Calu3 (cell line): ENCODE results near the gene FASTK. TPM values are rescaled to one million over a fixed set of nuclear protein-coding genes. Genes with fewer than 3 reads are reported as not detected.

ENCODE experiments used
- BruUV-seq: library from RNA; stranded (reverse); fragments of 400-500 nt; replicated peaks from 2 replicates; lab custom pipeline; 2021; lab: Mats Ljungman, UMichigan
- CTCF ChIA-PET: fragments of 300-600 bp; sonication (Branson Sonifier 250); formaldehyde crosslinking; loops from one replicate; lab custom pipeline; 2022; ENCODE audit warnings: antibody characterized with exemption; lab: Charles Lee
- DNase-seq: peaks from one replicate; pipeline ENCODE4 v3.0.0; 2022
- H3K27ac Mint-ChIP-seq: one replicate; pipeline ENCODE4 v1.8.0; 2022; ENCODE audit warnings: mixed read lengths; ENCODE audit not compliant: unreplicated experiment
- H3K27me3 Mint-ChIP-seq: one replicate; pipeline ENCODE4 v1.8.0; 2022; ENCODE audit warnings: mixed read lengths; ENCODE audit not compliant: unreplicated experiment
- H3K36me3 Mint-ChIP-seq: one replicate; pipeline ENCODE4 v1.8.0; 2022; ENCODE audit warnings: mild to moderate bottlenecking, moderate library complexity, mixed read lengths; ENCODE audit not compliant: insufficient read depth, unreplicated experiment
- H3K4me1 Mint-ChIP-seq: one replicate; pipeline ENCODE4 v1.8.0; 2022; ENCODE audit warnings: mild to moderate bottlenecking, low read depth, mixed read lengths; ENCODE audit not compliant: unreplicated experiment
- H3K4me3 Mint-ChIP-seq: one replicate; pipeline ENCODE4 v1.8.0; 2022; ENCODE audit warnings: mild to moderate bottlenecking, low read depth, moderate library complexity, mixed read lengths; ENCODE audit not compliant: unreplicated experiment
- H3K9me3 Mint-ChIP-seq: one replicate; pipeline ENCODE4 v1.8.0; 2022; ENCODE audit warnings: low read depth, mixed read lengths; ENCODE audit not compliant: unreplicated experiment
- intact Hi-C: fragments of 100-400 bp; cut with micrococcal nuclease; formaldehyde crosslinking; loops from one replicate; pipeline ENCODE4 v1.10.0; 2022; ENCODE audit not compliant: unreplicated experiment
- total RNA-seq: library from RNA; stranded (reverse); gene quantifications from 2 replicates; pipeline ENCODE4 v1.2.3, GENCODE V29; 2022
- TF ChIP-seq, protein P1 (sequence below): fragments of 200-600 bp; IDR thresholded peaks from one replicate; pipeline ENCODE4 v1.8.0; 2022; ENCODE audit warnings: antibody characterized with exemption; ENCODE audit not compliant: unreplicated experiment

Gene FASTK
- total RNA-seq, 1 experiment from 2014 or later: 113 TPM

DNA sequence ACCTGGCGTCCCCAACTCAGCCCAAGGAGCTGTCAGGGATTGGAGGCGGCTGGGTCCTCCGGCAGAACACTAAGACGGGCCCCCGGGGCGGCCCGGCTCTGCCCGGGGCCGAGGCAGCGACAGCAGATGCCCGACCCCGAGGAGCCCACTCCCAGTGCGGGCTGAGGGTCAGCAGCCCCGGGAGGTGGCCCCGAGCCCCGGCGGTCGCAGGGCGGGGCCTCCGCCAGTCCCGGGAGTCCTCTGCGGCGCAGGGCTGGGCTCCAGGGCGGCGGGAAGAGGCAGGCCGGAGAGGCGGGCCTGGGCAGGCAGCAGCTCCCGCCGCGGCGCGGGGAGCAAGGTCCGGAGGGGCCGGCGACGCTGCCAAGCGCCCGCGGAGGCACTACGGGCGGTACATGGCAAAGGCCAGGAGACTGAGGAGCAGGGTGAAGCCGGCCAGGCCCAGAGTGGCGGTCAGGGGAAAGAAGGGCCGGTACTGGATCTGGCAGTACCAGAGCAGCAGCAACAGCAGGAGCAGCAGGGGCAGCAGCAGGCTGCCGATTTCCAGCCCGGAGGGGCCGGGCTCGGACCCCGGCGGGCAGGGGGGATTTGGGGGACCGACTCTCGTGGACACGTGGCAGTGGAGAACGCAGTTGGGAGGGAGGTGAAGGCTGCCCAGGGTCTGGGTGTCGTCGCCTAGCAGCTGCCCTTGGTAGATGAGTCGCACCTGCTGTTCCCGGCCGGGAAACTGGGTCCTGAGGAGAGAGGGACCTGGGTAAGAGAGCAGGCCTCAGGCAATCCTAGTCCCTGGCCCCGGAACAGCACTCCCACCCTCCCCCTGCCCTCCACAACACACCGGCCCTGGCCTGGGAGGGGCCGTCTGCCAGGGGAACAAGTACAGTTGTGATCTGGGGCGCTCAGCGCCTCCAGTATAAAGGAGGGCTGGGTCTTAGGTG, 827 bp upstream of the FASTK start:
- no TSS peak for BruUV-seq
- TF ChIP-seq, protein P1, sequence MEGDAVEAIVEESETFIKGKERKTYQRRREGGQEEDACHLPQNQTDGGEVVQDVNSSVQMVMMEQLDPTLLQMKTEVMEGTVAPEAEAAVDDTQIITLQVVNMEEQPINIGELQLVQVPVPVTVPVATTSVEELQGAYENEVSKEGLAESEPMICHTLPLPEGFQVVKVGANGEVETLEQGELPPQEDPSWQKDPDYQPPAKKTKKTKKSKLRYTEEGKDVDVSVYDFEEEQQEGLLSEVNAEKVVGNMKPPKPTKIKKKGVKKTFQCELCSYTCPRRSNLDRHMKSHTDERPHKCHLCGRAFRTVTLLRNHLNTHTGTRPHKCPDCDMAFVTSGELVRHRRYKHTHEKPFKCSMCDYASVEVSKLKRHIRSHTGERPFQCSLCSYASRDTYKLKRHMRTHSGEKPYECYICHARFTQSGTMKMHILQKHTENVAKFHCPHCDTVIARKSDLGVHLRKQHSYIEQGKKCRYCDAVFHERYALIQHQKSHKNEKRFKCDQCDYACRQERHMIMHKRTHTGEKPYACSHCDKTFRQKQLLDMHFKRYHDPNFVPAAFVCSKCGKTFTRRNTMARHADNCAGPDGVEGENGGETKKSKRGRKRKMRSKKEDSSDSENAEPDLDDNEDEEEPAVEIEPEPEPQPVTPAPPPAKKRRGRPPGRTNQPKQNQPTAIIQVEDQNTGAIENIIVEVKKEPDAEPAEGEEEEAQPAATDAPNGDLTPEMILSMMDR: no peak
- peak overlapping the region; percentile 61 for H3K27ac Mint-ChIP-seq
- CTCF ChIA-PET: interaction anchor here (1.0 kb wide), 1 partner anchor 53 kb away, joined by 3 read pairs; the partner anchor contains the start of gene ABCB8
- intact Hi-C loops: loop anchor here (5.0 kb wide), 1 partner anchor 54 kb away; the partner anchor contains the start of gene ABCB8
- H3K9me3 Mint-ChIP-seq: no peaks in the 10 kb centered on the region
- peak overlapping the region; percentile 98 for H3K4me3 Mint-ChIP-seq
- DNase-seq: peak; percentile 35
- H3K36me3 Mint-ChIP-seq: peaks cover 63% of the 10 kb centered on the region
- H3K4me1 Mint-ChIP-seq: peaks cover 24% of the 10 kb centered on the region
- H3K27me3 Mint-ChIP-seq: no peaks in the 10 kb centered on the region

DNA sequence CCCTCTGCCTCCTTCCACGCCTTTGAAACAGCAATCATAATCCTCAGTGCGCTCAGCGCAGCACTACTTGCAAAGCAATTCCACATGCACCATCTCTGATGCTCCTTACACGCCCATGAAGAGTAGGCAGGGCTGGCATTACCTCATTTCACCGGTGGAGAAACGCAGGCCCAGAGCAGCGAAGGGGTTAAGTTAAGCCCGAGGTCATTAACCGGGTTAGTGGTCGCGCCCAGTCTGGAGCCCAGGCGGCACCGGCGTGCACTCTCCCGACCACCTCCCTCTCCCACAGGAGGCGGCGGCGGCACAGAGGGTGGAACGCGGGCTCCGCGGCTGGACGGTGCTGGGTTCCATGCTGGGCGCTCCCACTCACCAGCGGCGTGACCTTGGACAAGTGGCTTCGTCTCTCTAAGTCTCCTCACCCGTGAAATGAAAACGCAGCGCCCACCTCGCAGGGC, 515 bp downstream of the FASTK start:
- peak overlapping the region; percentile 98 for H3K4me3 Mint-ChIP-seq
- no peaks in the 10 kb centered on the region for H3K9me3 Mint-ChIP-seq
- H3K36me3 Mint-ChIP-seq: peaks cover 64% of the 10 kb centered on the region
- BruUV-seq: no TSS peak
- H3K27ac Mint-ChIP-seq: peak overlapping the region; percentile 56
- TF ChIP-seq, protein P1: no peak
- no peaks in the 10 kb centered on the region for H3K27me3 Mint-ChIP-seq
- DNase-seq: no peak
- CTCF ChIA-PET: interaction anchor here (1.0 kb wide), 1 partner anchor 52 kb away, joined by 3 read pairs; the partner anchor contains the start of gene ABCB8
- intact Hi-C loops: loop anchor here (5.0 kb wide), 1 partner anchor 53 kb away; the partner anchor contains the start of gene ABCB8
- H3K4me1 Mint-ChIP-seq: peaks cover 16% of the 10 kb centered on the region

DNA sequence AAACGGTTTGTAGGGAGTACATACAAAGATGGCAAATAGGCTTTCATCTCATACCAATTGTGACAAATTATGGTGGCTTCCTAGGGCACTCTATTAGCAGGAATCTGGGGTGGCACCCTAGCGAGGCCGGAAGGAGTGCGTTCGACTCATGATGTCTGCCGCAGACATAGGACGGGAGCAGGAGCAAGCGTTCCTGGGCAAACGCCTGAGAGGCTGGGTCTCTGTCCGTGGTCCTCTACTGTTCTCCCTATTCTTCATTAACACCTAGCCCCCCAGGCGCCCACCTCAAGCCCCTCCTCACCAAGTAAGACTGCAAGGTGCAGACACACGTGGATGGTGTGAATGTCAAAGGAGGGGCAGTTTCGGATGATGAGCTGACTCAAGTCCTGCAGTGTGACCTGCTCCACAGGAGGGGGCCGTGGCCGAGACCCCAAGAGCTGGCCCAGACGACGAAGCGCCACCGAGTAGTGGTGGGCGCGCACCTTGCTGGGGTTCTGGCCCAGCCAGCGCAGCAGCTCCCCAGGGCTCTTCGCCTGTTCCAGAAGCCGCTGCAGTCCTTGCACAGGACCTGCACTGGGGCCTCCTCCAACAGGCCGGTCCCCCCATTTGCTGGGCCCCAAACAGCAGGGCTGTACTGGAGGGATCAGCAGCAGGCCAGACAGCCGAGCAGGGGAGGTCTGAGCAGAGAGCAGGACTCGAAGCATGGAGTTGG, 1.3 kb downstream of the FASTK start:
- peak overlapping the region; percentile 98 for H3K4me3 Mint-ChIP-seq
- no peak overlapping the region for H3K27ac Mint-ChIP-seq
- H3K4me1 Mint-ChIP-seq: peaks cover 12% of the 10 kb centered on the region
- CTCF ChIA-PET: no interaction called here
- intact Hi-C loops: no loop called here
- BruUV-seq: no TSS peak
- H3K36me3 Mint-ChIP-seq: peaks cover 69% of the 10 kb centered on the region
- TF ChIP-seq, protein P1: no peak
- DNase-seq: no peak
- H3K27me3 Mint-ChIP-seq: no peaks in the 10 kb centered on the region
- H3K9me3 Mint-ChIP-seq: no peaks in the 10 kb centered on the region

DNA sequence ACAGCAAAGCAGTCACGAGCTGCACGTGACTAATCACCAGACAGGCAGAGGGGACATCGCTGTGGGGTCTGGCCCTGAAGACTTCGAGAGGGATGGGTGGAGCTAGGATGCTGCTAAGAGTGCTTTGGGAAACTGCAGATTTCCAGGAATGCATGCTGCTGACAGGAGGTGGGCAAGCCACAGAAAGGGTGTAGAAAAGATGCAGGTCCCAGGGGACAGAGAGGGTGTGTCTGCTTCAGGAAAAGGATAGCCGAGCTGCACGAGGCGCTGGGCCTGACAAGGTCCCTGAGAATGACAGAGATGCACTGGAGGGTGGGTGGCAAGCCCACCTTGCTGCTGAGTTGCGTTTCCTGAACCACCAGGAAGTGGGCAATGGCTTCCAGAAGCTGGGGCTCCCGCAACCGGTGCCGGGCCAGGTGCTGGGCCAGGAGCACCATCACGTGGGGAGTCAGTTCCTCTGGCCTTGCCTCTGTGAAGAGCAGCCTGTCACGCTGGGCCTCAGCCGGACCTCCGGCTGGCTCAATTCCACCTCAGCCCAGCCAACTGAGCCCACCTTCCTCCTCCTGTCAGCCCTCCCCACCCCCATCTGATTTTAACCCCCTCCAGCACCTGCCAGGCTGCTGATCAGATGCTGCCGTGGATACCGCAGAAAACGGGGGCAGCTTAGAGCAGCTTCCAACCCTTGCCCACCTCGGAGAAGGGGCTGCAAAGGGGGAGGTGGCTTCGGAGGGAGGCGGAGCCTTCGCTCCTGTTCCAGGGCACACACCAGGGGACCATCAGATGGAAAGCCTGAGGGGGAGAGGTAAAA, 2.2 kb downstream of the FASTK start:
- Mint-ChIP-seq H3K27ac (no peak overlapping the region), H3K4me3 (peak overlapping the region; percentile 98), H3K36me3 (peaks cover 68% of the 10 kb centered on the region), H3K4me1 (peaks cover 12% of the 10 kb centered on the region), H3K9me3 (no peaks in the 10 kb centered on the region), H3K27me3 (no peaks in the 10 kb centered on the region)
- no peak for DNase-seq
- intact Hi-C loops: no loop called here
- CTCF ChIA-PET: no interaction called here
- TF ChIP-seq, protein P1: no peak
- no TSS peak for BruUV-seq
